H9 (cell line): ENCODE data around the gene CEP112. TPM values are rescaled to one million over a fixed set of nuclear protein-coding genes. Genes with fewer than 3 reads are reported as not detected.
A peak's percentile ranks its signal among the peaks of the same experiment; 100 is the strongest.

Source experiments
- DNase-seq: peaks from one replicate; pipeline ENCODE4 v3.0.0-alpha.2; 2017
- H2AFZ ChIP-seq: one replicate; pipeline ENCODE4 v1.6.1; 2013; ENCODE audit warnings: mild to moderate bottlenecking, low read length, control low read depth, moderate library complexity
- H2AK5ac ChIP-seq: 2 replicates; pipeline ENCODE4 v1.6.1; 2013; ENCODE audit warnings: low read length, control low read depth, mixed read lengths; ENCODE audit not compliant: insufficient read length
- H2BK120ac ChIP-seq: one replicate; pipeline ENCODE4 v1.6.1; 2013; ENCODE audit warnings: low read depth, mild to moderate bottlenecking, low read length, control low read depth, inconsistent platforms; ENCODE audit not compliant: poor library complexity, severe bottlenecking
- H2BK12ac ChIP-seq: 2 replicates; pipeline ENCODE4 v1.6.1; 2013; ENCODE audit warnings: low read length, control low read depth, mixed read lengths, low read depth; ENCODE audit not compliant: insufficient read length
- H2BK15ac ChIP-seq: 2 replicates; pipeline ENCODE4 v1.6.1; 2013; ENCODE audit warnings: low read depth, low read length, control low read depth
- H2BK20ac ChIP-seq: one replicate; pipeline ENCODE4 v1.6.1; 2013; ENCODE audit warnings: low read depth, mild to moderate bottlenecking, low read length, control low read depth, inconsistent platforms; ENCODE audit not compliant: poor library complexity, severe bottlenecking
- H2BK5ac ChIP-seq: 2 replicates; pipeline ENCODE4 v1.6.1; 2013; ENCODE audit warnings: low read length, control low read depth, mixed read lengths; ENCODE audit not compliant: insufficient read length
- H3K14ac ChIP-seq: 2 replicates; pipeline ENCODE4 v1.6.1; 2013; ENCODE audit warnings: low read length, control low read depth; ENCODE audit not compliant: insufficient read depth
- H3K18ac ChIP-seq: 2 replicates; pipeline ENCODE4 v1.6.1; 2013; ENCODE audit warnings: low read depth, mild to moderate bottlenecking, mixed read lengths, low read length, control low read depth; ENCODE audit not compliant: insufficient read length
- H3K23ac ChIP-seq: 2 replicates; pipeline ENCODE4 v1.6.1; 2013; ENCODE audit warnings: low read length, control low read depth, mixed read lengths, low read depth; ENCODE audit not compliant: insufficient read length
- H3K23me2 ChIP-seq: 2 replicates; pipeline ENCODE4 v1.6.1; 2013; ENCODE audit warnings: low read depth, mild to moderate bottlenecking, mixed read lengths, low read length, control low read depth; ENCODE audit not compliant: insufficient read length, poor library complexity, severe bottlenecking
- H3K27ac ChIP-seq: 2 replicates; pipeline ENCODE4 v1.5.1; 2013; ENCODE audit warnings: low read length, control low read depth, mixed read lengths, low read depth; ENCODE audit not compliant: insufficient read length
- H3K27me3 ChIP-seq: 2 replicates; pipeline ENCODE4 v1.6.1; 2013; ENCODE audit warnings: low read length, control low read depth, inconsistent platforms; ENCODE audit not compliant: insufficient read depth
- H3K4ac ChIP-seq: 2 replicates; pipeline ENCODE4 v1.6.1; 2013; ENCODE audit warnings: low read depth, mild to moderate bottlenecking, control low read depth, inconsistent platforms, low read length, moderate library complexity
- H3K4me1 ChIP-seq: 2 replicates; pipeline ENCODE4 v1.6.1; 2013; ENCODE audit warnings: low read length, control low read depth, inconsistent platforms; ENCODE audit not compliant: insufficient read depth
- H3K4me2 ChIP-seq: 2 replicates; pipeline ENCODE4 v1.6.1; 2013; ENCODE audit warnings: low read length, control low read depth, mixed read lengths; ENCODE audit not compliant: insufficient read length, insufficient read depth
- H3K56ac ChIP-seq: 2 replicates; pipeline ENCODE4 v1.6.1; 2013; ENCODE audit warnings: low read depth, mild to moderate bottlenecking, mixed read lengths, low read length, control low read depth; ENCODE audit not compliant: insufficient read length
- H3K79me1 ChIP-seq: 2 replicates; pipeline ENCODE4 v1.6.1; 2013; ENCODE audit warnings: low read depth, mild to moderate bottlenecking, moderate library complexity, low read length, control low read depth, inconsistent platforms; ENCODE audit not compliant: insufficient read depth, poor library complexity, severe bottlenecking
- H3K79me2 ChIP-seq: 2 replicates; pipeline ENCODE4 v1.6.1; 2013; ENCODE audit warnings: low read length, control low read depth, inconsistent platforms; ENCODE audit not compliant: insufficient read depth
- H3K9ac ChIP-seq: 2 replicates; pipeline ENCODE4 v1.6.1; 2013; ENCODE audit warnings: low read length, control low read depth, mixed read lengths; ENCODE audit not compliant: insufficient read length; ENCODE audit errors: extremely low read depth
- H3K9me3 ChIP-seq: one replicate; pipeline ENCODE4 v1.6.1; 2013; ENCODE audit warnings: low read depth, low read length, inconsistent platforms; ENCODE audit not compliant: control insufficient read depth
- H3T11ph ChIP-seq: one replicate; pipeline ENCODE4 v1.6.1; 2013; ENCODE audit warnings: mild to moderate bottlenecking, low read length, control low read depth, inconsistent platforms
- H4K20me1 ChIP-seq: one replicate; pipeline ENCODE4 v1.6.1; 2013; ENCODE audit not compliant: control insufficient read depth, insufficient read length, insufficient read depth
- H4K5ac ChIP-seq: 2 replicates; pipeline ENCODE4 v1.6.1; 2013; ENCODE audit warnings: low read depth, mild to moderate bottlenecking, mixed read lengths, low read length, control low read depth; ENCODE audit not compliant: insufficient read length
- H4K8ac ChIP-seq: replicated peaks from 2 replicates; pipeline ENCODE4 v1.6.1; 2013; ENCODE audit warnings: low read length, control low read depth, mixed read lengths, low read depth; ENCODE audit not compliant: insufficient read length
- H4K91ac ChIP-seq: 2 replicates; pipeline ENCODE4 v1.6.1; 2013; ENCODE audit warnings: low read depth, mild to moderate bottlenecking, moderate library complexity, mixed read lengths, low read length, control low read depth; ENCODE audit not compliant: insufficient read length
- H3K27ac Mint-ChIP-seq, 3 experiments: 2 replicates in 2 of 3; 3 replicates in 1 of 3; pipeline ENCODE4 v1.8.0; 2020 to 2021; ENCODE audit warnings: mixed read lengths in 3 of 3, mild to moderate bottlenecking in 1 of 3, moderate library complexity in 1 of 3
- H3K27me3 Mint-ChIP-seq: 2 replicates; pipeline ENCODE4 v1.8.0; 2021; ENCODE audit warnings: low read depth, mild to moderate bottlenecking, moderate library complexity, mixed read lengths
- H3K36me3 Mint-ChIP-seq, 3 experiments: 2 replicates in 2 of 3; 3 replicates in 1 of 3; pipeline ENCODE4 v1.8.0; 2020 to 2021; ENCODE audit warnings: low read depth in 3 of 3, mixed read lengths in 3 of 3; ENCODE audit not compliant: insufficient read depth in 1 of 3
- H3K4me1 Mint-ChIP-seq, 2 experiments: 2 replicates each; pipeline ENCODE4 v1.8.0; 2020; ENCODE audit warnings: mixed read lengths in 2 of 2
- H3K4me3 Mint-ChIP-seq, 2 experiments: 2 replicates in 1 of 2; 3 replicates in 1 of 2; pipeline ENCODE4 v1.8.0; 2020 to 2021; ENCODE audit warnings: mild to moderate bottlenecking in 2 of 2, mixed read lengths in 2 of 2, moderate library complexity in 1 of 2
- H3K9me3 Mint-ChIP-seq, 2 experiments: 2 replicates in 1 of 2; 3 replicates in 1 of 2; pipeline ENCODE4 v1.8.0; 2020; ENCODE audit warnings: mild to moderate bottlenecking in 2 of 2, mixed read lengths in 2 of 2, moderate library complexity in 1 of 2
- WGBS: extraction: QIAGEN DNeasy Blood & Tissue Kit; methylation state at CpG from one replicate; pipeline ENCODE4 v1.1.7; 2013; ENCODE audit warnings: missing lambda C conversion rate, low lambda C conversion rate, mixed read lengths; ENCODE audit not compliant: insufficient read length; ENCODE audit errors: extremely low coverage; 5-methylcytosine and 5-hydroxymethylcytosine counted together
- total RNA-seq: library from RNA; stranded (reverse); gene quantifications from 2 replicates; pipeline ENCODE4 v1.2.1, GENCODE V29; 2021
- TF ChIP-seq, protein P1 (sequence below): fragments of 200-600 bp; sonication (generic); conservative IDR thresholded peaks from 3 replicates; pipeline ENCODE4 v1.8.0; 2021; ENCODE audit warnings: antibody characterized with exemption, mild to moderate bottlenecking

The CEP112 gene
- total RNA-seq, 1 experiment from 2014 or later = 5.4 TPM

DNA sequence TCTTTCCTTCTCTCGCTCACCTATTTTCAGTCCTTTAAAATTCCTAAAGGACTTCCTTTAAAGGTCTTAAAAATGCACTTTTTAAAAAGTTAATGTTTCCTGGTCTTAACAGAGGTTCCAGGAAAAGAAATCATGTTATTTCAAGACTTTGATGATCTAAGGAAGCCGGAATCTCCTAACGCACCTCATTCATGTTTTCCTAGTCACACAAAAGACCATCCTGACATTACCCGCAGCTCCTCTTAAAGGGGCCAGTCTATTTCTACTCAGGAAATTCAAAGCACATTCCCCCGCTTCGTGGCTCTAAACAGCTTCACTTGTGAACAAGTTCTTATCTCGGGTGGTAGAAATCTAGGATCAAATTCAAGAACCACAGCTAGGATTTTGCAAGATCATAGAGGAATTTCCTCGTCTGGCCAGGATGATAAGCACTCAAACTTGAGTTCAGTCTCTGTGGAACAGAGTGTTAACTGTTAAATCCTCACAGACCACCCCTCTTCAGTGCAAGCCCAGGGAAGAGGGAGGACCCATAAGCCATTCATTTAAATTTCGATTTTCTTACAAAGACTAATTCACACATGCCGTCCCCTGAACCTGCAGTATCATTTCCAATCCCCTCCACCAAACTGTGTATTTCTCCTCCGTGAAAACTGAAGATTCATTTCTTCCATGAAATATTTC lies 493.4 kb downstream of the CEP112 start:
- no peak overlapping the region for H3K9ac ChIP-seq
- H3K23ac ChIP-seq = no peak overlapping the region
- no peak overlapping the region for H4K91ac ChIP-seq
- H3K18ac ChIP-seq = no peak overlapping the region
- H4K20me1 ChIP-seq = no peaks in the 10 kb centered on the region
- H3K27me3 ChIP-seq = no peaks in the 10 kb centered on the region
- H3K14ac ChIP-seq = no peak overlapping the region
- H2BK120ac ChIP-seq = no peak overlapping the region
- peaks cover 7% of the 10 kb centered on the region for H3K27me3 Mint-ChIP-seq
- peaks cover 0 to 4% (median 3%) of the 10 kb centered on the region in 3 experiments; a peak in 4 of 7 replicates for H3K36me3 Mint-ChIP-seq
- H3K4ac ChIP-seq = no peak overlapping the region
- no peak overlapping the region for H3K27ac ChIP-seq
- peak overlapping the region; percentile 5 to 50 (median 17); a peak in 5 of 7 replicates for H3K27ac Mint-ChIP-seq
- H3T11ph ChIP-seq = no peak overlapping the region
- H2BK12ac ChIP-seq = no peak overlapping the region
- no peak overlapping the region for H2BK15ac ChIP-seq
- DNase-seq = no peak
- WGBS = no CpG with 5 or more reads among the region's 11 CpGs
- H3K23me2 ChIP-seq = no peaks in the 10 kb centered on the region
- no peak overlapping the region for H2AK5ac ChIP-seq
- H2BK5ac ChIP-seq = no peak overlapping the region
- peak overlapping the region; percentile 93 for H2AFZ ChIP-seq
- peaks cover 48 to 54% of the 10 kb centered on the region in 2 experiments for H3K4me1 Mint-ChIP-seq
- H4K8ac ChIP-seq = no peak overlapping the region
- no peak overlapping the region for H4K5ac ChIP-seq
- peak overlapping the region; percentile 2 to 54; a peak in 4 of 5 replicates for H3K4me3 Mint-ChIP-seq
- no peak overlapping the region for H3K56ac ChIP-seq
- H3K9me3 Mint-ChIP-seq = no peaks in the 10 kb centered on the region; a peak in 2 of 5 replicates
- no peak overlapping the region for H2BK20ac ChIP-seq
- H3K4me1 ChIP-seq = peaks cover 8% of the 10 kb centered on the region; the same call in 1 of the 2 replicates
- H3K4me2 ChIP-seq = peak overlapping the region; percentile 17
- H3K9me3 ChIP-seq = no peaks in the 10 kb centered on the region
- H3K79me2 ChIP-seq = no peaks in the 10 kb centered on the region
- TF ChIP-seq, protein P1, sequence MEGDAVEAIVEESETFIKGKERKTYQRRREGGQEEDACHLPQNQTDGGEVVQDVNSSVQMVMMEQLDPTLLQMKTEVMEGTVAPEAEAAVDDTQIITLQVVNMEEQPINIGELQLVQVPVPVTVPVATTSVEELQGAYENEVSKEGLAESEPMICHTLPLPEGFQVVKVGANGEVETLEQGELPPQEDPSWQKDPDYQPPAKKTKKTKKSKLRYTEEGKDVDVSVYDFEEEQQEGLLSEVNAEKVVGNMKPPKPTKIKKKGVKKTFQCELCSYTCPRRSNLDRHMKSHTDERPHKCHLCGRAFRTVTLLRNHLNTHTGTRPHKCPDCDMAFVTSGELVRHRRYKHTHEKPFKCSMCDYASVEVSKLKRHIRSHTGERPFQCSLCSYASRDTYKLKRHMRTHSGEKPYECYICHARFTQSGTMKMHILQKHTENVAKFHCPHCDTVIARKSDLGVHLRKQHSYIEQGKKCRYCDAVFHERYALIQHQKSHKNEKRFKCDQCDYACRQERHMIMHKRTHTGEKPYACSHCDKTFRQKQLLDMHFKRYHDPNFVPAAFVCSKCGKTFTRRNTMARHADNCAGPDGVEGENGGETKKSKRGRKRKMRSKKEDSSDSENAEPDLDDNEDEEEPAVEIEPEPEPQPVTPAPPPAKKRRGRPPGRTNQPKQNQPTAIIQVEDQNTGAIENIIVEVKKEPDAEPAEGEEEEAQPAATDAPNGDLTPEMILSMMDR = no peak
- H3K79me1 ChIP-seq = no peaks in the 10 kb centered on the region
